Activated T-cell treated with anti-CD3 and anti-CD28 coated beads for 24 hours (primary cell): Measurements from ENCODE around the gene TDRD5.

Experiments
- DNase-seq: peaks from one replicate; pipeline ENCODE4 v3.0.0-alpha.2; 2020; ENCODE audit warnings: low read depth

Gene TDRD5, protein sequence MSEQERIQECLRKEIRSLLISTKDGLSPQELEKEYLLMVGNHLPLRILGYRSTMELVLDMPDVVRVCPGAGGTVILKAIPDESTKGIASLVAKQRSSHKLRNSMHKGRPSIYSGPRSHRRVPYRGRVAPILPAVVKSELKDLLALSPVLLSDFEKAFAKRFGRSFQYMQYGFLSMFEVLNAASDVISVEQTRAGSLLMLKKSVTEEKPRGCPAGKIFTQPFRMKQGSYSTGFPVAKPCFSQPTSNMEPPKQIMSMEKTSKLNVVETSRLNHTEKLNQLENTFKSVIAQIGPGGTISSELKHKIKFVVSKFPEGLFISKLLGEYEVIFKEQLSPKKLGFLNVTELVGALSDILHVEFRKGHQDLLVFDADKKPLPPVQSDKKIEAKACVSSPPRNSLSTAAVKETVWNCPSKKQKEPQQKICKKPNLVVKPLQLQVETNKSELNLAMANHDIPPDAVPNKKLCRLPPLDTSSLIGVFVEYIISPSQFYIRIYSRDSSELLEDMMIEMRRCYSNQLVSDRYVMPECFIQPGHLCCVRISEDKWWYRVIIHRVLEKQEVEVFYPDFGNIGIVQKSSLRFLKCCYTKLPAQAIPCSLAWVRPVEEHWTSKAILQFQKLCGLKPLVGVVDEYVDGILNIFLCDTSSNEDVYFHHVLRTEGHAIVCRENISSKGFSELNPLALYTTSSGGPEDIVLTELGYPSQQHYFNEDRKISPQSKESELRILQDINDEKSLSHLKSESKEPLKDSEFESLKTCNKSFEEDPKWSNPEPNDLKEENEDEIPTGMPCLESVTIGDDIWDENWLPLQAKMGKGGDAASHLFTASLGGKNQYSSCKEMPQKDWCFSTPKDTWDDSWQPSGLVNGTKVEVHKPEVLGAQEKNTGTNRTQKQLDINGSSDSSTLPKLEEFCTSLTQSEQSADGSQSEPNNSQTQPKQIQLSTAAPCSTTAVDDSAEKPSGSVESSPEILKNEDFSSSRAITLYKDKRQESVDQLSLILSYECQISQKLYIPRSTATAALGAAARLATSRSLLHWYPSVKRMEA

DNA sequence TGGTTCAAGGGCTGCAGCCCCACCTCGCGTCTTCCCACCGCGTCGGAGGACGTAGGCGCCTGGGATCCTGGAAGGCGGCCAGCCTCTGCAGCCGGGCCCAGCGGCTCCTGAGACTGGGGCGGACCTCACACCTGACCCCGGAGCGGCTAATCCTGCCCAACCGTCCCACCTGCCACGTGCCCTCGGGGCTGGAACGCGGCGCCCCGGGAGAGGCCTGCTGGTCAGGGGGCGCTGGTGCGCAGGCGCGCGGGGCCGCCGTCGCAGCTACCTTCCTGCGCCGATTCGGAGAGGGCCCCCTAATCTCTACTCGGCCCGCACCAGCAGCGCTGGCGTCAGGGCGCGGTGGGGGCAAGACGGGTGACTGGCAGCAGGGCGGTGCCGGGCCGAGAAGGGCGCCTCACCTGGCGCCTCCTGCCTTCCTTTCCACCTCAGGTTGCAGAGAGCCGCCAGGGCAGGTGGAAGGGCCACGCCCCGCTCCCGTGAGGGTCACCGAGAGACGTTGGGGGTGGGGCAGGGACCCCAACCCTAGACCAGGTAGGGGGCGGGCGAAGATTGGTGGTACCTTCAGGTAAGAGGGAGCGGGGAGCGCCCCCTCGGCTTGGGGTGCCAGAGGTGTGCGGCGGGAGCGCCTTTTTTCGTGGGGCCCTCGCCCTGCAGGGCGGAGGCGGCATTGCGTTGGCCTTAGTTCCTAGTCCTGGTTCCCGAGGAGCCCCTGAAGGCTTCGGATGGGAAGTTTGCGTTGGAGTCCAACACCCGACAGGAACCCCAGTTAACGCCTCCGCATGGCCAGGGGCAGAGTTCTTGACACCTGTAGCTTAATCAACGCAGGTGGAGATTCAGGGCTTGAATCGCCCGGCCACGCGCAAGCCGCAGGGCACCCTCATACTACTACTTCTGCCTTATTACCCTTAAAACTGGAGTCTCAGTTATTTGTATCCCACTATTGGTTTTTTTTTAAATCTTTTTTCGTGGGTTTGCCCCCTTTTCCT is at the start of gene TDRD5:
Gene TDRD5, plus strand, starts transcription at position 241 of the 989 bp plus-strand sequence. CDS start 784 bp downstream, outside the sequence.
- DNase-seq = no peak

DNA sequence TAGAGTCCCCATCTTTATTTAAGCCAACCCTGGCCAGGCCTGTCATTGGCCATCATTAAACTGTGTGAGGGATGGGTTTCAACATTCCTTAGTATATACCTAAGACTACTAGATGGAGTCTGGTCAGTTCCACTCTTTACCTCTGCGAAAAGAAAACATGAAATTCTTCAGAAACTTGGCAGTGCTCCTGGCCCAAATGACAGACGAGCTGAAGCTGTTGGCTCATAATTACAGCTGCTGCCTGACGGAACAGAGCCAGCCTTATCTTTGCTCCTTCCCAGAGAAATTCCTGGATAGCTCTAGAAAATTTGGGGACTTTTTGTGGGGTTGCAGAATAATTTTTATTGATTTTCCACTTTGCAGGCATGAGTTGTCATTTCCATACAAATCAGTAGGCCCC is 46.3 kb upstream of the TDRD5 start:
- no peak for DNase-seq

DNA sequence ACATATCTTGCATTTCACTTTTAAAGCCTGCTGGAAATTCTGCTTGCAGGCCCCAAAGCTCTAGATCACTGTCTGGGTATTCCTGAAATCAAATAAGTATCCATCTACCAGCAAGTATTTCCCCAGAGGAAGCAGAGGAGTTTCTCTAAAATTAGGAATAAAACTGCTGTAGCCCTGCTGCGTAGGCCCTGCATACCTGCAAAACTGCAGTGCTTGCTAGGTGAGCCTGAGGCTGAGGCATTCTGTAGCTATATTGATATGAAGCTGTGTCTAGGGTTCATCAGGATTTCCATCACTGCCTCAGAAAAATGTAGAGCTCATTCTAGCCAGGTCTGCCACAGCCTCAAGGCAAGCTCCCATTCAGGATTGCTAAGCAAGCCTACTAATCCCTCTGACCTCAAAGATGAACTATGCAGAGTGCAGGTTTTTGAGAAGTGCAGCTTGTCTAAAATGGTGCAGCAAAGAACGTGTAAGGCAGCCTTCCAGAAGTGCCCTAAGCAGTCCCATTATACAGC is 44.6 kb upstream of the TDRD5 start:
- no peak for DNase-seq

DNA sequence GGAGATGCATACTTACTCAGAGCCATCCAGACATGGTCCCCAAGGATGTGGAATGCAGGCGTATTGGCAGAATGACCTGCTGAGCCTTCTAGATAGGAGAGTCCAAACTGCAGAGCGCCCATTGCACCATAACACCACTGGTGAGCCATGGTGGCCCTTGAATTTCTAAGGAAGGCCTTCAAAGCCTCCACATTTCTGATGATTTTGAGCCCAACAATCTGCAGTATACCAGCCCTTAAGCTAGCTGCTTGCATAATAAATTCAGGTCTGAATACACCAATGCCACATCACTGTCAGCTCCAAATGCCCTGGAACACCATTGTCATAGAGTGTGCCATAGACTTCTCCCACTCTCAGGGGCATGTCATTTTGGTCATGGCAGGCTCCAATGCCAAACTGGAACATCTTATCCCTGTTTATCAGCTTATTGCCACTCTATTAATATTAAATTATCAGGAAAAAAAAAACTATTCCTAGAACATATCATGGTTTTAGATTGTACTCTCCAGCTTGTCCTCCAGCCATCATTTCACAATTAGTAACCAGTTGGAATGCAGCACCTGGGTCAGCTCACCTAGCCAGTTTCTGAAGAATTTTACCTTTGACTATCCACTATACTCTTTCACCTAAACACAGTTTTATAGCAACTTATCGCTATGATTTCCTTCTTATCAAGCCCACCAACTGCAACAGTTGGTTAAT is 42.8 kb upstream of the TDRD5 start:
- no peak for DNase-seq

DNA sequence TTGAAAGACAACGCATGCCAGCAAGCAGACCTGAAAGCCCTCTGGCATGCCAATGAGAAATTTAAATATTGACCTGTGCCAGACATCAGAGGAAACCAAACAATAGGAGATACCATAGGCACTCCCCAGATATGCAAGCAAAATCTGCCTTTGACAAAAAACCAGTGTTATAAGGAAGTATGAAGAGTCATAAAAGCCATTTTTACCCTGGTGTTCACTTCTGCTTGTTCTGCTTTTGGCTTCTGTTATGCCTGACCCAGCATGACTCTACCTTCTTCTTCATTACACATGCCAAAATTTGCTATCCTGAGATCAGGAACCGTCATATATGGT is 42.3 kb upstream of the TDRD5 start:
- no peak for DNase-seq

DNA sequence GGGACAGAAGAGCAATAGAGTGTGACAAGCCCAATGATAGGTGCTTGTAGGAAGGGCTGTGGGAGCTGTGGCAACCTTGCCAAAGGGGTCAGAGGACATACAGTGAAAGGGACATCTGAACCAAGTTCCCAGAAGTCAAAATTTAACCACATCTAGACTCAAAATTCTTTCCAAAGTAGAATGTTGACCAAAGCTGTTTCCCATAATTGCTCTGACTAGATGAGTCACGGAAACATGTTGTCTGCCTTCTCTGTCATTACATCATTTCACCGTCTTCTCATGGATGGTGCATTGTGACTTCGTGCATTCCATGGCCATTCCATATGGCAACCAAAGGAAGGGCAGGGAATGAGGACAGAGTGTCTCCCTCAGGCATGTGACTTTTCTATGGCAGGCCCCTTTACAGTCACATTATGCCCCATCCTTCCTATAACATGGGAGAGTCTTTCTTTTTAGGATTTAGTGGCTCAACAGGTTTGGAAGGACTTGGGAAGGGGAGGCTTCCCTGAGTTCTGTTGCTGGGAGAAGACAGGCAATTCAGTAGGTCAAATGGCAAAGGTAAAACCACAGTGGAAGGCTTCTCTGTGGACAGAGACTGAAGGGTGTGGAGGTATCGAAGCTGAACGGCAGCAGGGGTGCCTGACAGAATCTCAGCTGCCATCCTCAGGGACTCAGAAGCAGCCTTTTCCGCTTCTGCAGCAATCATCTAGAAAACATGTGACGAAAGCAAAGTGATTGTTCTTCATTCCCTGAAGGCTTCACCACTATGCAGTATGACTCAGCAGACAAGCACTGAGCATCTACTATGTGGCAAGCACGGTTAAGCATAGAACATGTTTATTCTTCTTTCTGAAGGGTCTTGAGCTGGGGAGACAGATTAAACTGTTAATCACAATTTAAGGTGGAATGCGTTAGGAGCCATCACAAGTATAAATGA is 40.6 kb upstream of the TDRD5 start:
- no peak for DNase-seq

DNA sequence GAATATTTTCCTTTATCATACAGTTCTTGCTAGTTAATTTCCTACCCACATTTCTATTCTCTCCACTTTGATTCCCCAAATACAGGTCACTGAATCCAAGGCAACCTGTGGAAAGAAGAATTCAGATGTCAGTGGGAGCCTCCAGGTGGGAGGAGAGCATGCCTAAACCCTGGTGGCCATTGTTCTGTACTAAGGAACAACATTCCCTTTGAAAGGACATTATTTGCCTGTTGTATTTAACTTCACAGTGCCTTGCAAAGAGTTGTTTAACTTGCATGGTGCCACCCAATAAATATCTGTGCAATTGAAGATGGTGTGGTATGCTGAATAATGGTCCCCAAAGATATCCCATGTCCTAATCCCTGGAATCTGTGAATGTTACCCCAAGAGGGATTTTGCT is 37.2 kb upstream of the TDRD5 start:
- DNase-seq = no peak

DNA sequence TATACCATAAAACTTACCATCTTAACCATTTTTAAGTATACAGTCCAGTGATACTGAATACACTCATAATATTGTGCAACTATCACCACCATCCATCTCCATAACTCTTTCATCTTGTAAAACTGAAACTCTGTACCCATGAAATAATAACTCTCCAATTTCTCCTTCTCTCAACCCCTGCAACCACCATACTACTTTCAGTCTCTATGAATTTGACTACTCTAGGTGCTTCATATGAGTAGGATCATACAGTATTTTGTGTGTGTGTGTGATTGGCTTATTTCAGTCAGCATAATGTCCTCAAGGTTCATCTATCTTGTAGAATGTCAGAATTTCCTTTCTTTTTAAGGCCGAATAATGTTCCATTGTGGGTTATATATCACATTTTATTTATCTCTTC is 33.6 kb upstream of the TDRD5 start:
- DNase-seq = no peak

DNA sequence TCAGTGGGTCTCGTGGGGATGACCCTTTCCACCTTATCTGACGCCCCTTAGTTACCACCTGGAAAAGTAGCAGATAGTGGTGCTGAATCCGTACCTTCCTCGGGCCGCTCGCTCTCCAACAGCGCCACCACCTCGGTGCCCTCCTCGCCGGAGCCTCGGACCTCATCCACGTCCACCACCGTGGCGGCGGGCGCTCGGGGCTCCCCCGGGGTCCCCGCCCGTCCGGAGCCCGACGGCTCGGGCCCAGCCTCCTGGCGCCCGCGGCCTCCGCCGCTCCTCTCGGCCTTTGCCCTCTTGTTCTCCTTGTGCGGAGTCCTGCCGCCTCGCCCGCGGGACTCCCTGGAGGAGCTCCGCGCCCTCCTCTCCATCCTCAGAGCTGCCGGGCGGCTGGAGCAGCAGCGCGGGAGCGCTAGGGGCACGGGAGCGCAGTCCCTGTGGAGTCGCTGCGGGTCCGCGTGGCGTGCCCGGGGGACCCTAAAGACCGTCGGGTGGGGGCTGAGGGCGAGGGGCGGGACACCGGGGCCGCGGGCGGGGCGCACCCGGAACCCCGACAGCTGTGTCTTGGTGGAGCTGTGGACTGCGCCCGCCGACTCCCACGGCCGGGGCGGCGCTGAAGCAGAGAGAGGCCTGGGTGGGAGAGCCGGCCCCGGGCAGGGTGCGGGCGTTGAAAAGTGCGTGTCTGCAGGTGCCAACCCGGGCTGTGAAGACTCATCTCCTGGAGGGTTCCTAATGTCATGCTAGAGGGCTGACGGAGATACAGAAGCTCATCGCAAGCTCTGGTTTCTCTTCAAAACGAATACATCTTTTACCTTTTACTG is 15.9 kb upstream of the TDRD5 start, which contains the start of gene NPHS2:
Gene NPHS2, minus strand, starts transcription at position 452 of the 818 bp plus-strand sequence. Its CDS starts 84 bp downstream, at position 368.
- no peak for DNase-seq

DNA sequence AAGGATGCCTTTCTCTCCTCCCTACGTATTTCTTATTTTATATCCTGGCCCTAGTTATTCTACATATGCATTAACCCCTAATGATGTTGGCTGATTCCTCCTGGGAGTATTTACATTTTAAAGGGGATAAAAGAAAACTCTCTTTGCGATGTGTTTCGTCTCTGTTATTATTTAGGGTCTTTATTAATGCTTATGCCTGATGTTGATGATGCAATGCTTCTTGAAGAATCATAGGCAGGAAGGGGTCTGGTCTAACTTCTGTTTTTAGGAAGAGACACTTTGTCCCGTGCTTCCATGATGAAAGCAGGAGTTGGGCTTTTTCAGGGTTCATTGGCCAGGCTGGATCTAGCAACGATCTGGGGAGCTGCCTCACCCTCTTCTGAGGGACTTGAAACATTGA is 15.1 kb upstream of the TDRD5 start:
- no peak for DNase-seq

DNA sequence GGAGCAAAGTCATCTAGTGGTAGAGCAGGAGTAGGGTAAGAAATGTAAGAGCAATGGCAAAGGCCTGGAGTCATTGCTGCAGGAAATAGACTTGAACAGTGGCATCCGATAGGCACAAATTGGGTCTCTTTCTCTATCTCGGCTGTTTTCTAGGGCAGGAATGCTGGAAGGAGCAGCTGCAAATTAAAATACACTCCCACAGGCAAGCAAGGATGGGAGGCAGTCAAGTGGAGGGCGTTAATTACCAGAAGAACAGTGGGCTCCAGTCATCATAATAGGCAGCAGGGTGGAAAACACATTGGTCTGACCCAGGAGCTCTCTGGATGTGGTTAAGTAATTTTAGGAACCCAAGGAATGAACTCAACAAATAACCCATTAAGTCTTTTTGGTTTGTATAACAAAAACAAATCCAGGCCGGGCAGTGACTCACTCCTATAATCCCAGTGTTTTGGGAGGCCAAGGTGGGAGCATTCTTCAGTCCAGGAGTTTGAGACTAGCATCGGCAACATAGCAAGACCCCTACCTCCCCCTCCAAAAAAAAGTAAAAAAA is 7.8 kb upstream of the TDRD5 start:
- no peak for DNase-seq

DNA sequence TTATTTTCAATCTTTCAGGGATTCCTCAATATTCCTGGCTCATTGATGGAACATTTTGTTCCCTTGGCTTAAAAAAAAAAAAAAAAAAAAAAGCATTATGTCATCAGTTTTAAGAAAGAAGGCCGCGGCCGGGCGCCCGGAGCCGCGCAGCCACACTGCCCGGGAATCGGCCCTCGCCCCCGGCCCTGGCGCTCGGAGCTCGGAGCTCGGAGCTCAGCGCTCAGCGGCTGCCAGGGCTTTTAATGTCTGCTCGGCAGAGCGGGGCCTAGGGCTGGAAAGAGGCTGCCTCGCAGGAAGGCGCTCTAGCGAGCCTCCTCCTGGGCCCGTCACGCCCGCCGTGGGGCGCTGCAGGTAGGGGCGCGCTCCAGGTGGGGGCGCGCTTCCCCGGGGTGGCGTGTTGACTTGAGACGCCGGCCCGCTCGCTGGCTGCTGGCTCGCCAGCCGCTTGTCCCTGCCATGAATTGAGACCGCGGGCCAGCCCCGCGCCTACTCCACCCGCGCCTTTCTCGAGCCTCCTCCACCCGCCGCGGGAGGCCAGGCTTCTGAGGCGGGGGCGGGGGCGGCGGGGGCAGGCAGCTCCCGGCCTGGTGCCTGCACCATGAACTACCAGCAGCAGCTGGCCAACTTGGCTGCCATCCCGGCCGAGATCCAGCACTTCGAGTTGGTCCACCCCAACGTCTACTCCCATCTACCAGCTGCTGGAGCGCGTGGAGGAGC is 5.4 kb upstream of the TDRD5 start:
- no peak for DNase-seq

DNA sequence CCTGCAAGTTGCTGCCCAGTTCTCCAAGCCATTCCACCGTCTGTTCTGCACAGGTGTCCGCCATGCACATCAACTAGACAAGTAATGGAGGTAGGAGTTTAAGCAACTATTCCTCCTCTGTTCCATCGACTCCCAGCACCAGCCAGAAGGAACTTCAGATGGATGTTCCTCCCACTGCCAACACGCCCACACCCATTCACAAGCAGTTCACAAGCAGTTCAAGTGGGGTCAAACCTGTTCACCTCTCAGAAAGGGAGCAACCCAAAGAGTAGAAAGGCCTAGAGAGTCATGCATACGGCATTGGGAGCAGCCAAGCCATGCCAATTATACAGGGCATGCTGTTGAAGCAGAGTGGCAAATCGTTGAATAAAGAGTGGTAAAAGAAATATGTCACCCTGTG is 4.3 kb upstream of the TDRD5 start:
- no peak for DNase-seq

DNA sequence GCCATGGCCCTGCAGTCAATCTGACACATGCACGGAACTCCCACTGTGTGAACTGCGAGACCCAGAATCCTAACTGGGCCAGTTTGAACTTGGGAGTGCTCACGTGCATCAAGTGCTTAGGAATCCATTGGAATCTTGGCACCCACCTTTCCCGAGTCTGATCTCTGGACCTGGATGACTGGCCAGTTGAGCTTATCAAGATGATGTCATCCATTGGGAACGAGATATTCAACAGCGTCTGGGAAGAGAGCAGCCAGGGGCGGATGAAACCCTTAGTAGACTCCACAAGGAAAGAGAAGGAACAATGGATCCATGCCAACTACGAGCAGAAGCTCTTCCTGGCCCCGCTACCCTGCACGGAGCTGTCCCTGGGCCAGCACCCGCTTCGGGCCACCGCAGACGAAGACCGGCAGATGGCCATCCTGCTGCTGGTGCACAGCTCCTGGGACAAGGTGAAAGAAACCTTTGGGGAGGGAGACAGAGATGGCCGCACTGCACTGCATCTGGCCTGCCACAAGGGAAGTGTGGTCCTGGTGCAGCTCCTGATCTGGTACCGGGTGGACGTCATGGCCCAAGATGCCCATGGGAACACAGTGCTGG is 3.1 kb upstream of the TDRD5 start:
- DNase-seq = no peak

DNA sequence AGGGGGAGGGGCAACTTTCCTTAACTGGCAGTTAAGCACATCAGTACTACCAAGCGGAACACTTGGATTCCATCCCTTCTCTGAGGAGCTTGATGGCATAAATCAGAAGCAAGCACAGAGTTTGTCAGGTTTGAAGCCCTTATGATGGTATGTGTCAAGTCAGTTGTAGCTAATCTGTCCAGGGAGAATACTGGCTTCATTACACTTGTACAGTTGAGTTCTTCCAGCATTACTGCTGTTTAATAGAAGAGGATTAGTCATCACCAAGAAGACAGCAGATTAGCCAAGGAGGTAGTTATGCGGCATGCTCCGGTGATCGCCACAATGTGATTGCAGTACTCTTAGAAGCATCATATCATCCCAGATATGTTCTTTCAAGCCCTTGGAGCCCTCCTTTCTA is 2.1 kb upstream of the TDRD5 start:
- DNase-seq = no peak

DNA sequence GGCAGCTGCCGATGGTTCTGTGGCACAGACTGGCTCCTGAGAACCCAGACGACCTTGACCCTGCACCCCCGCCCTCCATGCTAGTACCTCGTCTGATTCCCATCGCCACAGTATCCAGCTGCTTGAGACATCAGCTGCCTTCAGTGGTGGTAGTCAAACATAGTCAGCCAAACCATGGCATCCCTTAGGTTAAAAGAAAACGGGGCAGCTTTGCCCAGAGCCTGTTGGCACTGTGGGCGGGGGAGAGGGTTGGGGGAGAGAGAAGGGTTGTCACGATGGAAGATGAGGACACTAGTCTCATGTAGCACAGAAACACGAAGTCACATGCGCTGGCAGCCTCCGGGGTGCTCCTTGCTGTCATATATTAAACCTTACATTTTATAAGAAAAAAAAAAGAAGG is 961 bp upstream of the TDRD5 start:
- no peak for DNase-seq

DNA sequence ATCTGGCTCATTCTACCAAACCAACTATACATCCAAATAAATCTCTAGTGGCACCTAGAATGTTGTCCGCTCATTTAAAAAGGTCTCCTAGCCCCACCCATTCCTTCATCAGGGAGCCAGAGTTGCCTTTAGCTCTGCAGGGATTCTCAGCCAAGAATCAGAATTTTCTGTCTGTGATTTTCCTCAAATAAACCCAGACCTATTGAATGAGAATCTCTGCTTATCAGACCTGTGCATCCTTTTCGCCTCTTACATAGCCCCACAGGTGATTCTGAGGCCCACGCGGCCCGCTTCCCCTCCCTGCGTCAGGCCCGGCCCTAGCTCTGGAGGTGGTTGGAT is 410 bp upstream of the TDRD5 start:
- DNase-seq = no peak

DNA sequence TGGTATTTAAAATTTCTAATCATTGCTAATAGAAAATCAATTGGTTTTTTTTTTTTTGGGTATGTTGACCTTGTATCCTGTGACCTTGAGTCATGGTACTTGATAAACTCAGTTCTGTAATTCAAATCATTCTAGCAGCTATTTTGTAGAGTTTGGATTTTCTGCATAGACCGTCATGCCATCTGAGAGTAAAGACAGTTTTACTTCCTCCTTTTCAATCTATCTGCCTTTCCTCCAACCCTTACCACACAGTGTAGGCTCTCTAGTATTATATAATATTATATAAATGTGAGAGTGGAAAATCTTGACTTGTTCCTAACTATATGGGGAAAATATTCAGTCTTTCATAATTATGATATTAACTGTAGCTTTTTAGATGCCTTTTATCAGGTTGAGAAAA is 7.0 kb downstream of the TDRD5 start:
- DNase-seq = no peak
